B cell (primary cell): ENCODE data around the gene YIPF4. TPM values are rescaled to one million over a fixed set of nuclear protein-coding genes. Genes with fewer than 3 reads are reported as not detected.

Experiments
- ATAC-seq: fragments of 200-7000 bp; cut with Tn5 transposase; one replicate; pipeline ENCODE4 v1.10.0; 2021; ENCODE audit warnings: low read depth, mild to moderate bottlenecking, moderate number of reproducible peaks, moderate library complexity
- CTCF ChIA-PET: fragments of 350-600 bp; sonication (Branson Sonifier 250); formaldehyde crosslinking; loops from one replicate; lab custom pipeline; 2021; ENCODE audit warnings: antibody characterized with exemption, inconsistent platforms; lab: Charles Lee
- POLR2A ChIA-PET: fragments of 350-600 bp; sonication (Branson Sonifier 250); formaldehyde crosslinking; loops from one replicate; lab custom pipeline; 2021; ENCODE audit warnings: antibody characterized with exemption; lab: Charles Lee
- DNase-seq: peaks from one replicate; pipeline ENCODE4 v3.0.0; 2013
- H2AFZ ChIP-seq: 2 replicates; pipeline ENCODE4 v1.6.1; 2012; ENCODE audit warnings: mild to moderate bottlenecking, low read depth, low read length; ENCODE audit not compliant: insufficient read depth, poor library complexity, severe bottlenecking
- H3K27ac ChIP-seq, 2 donors: 1 replicate in 1 of 2; 2 replicates in 1 of 2; pipeline ENCODE4 v1.5.1; 2012 to 2013; ENCODE audit warnings: low read length in 2 of 2, mild to moderate bottlenecking in 2 of 2, moderate library complexity in 1 of 2
- H3K27me3 ChIP-seq, 4 experiments: fragments of 200-600 bp in 1 of 4; sonication (generic) in 1 of 4; replicated peaks in 1 of 4; 1 replicate in 2 of 4; 2 replicates in 2 of 4; pipeline versions ENCODE4 v1.6.1 to v1.7.0; 2013 to 2016; ENCODE audit warnings: low read length in 3 of 4, mild to moderate bottlenecking in 2 of 4, mixed read lengths in 1 of 4, moderate library complexity in 1 of 4; ENCODE audit not compliant: insufficient read depth in 4 of 4, control insufficient read depth in 3 of 4; ENCODE audit errors: control extremely low read depth in 1 of 4
- H3K36me3 ChIP-seq, 2 experiments: replicated peaks in 1 of 2; 1 replicate in 1 of 2; 2 replicates in 1 of 2; pipeline versions ENCODE4 v1.6.1 to v1.7.1; 2013; ENCODE audit warnings: low read length in 1 of 2; ENCODE audit not compliant: insufficient read depth in 2 of 2, control insufficient read depth in 1 of 2; ENCODE audit errors: control extremely low read depth in 1 of 2, extremely low read depth in 1 of 2
- H3K4me1 ChIP-seq, 2 donors: fragments of 200-600 bp in 1 of 2; sonication (generic) in 1 of 2; 1 replicate in 1 of 2; 2 replicates in 1 of 2; pipeline versions ENCODE4 v1.5.1 to v1.6.1; 2013 to 2017; ENCODE audit warnings: low read length in 2 of 2; ENCODE audit not compliant: control insufficient read depth in 2 of 2, insufficient read depth in 2 of 2
- H3K4me2 ChIP-seq: replicated peaks from 2 replicates; pipeline ENCODE3; 2012; ENCODE audit warnings: mild to moderate bottlenecking, low read depth, low read length; ENCODE audit not compliant: poor library complexity, severe bottlenecking
- H3K4me3 ChIP-seq, 5 experiments: fragments of 200-600 bp in 1 of 5; sonication (generic) in 1 of 5; 1 replicate in 3 of 5; 2 replicates in 2 of 5; pipeline versions ENCODE4 v1.5.1 to v1.7.0; 2011 to 2016; ENCODE audit warnings: low read length in 4 of 5, mild to moderate bottlenecking in 4 of 5, low read depth in 2 of 5, control low read depth in 1 of 5, moderate library complexity in 1 of 5; ENCODE audit not compliant: insufficient read depth in 1 of 5; ENCODE audit errors: control extremely low read depth in 1 of 5, extremely low read depth in 1 of 5
- H3K79me2 ChIP-seq: fragments of 200-600 bp; sonication (generic); one replicate; pipeline ENCODE4 v1.6.0; 2016; ENCODE audit warnings: low read length; ENCODE audit not compliant: control insufficient read depth, insufficient read depth
- H3K9ac ChIP-seq: fragments of 200-600 bp; sonication (generic); 2 replicates; pipeline ENCODE4 v1.6.1; 2017; ENCODE audit warnings: mild to moderate bottlenecking, low read length, moderate library complexity
- H3K9me3 ChIP-seq, 3 donors: one replicate each; pipeline versions ENCODE4 v1.6.1 to v1.7.1; 2013; ENCODE audit warnings: low read length in 2 of 3; ENCODE audit not compliant: control insufficient read depth in 2 of 3, insufficient read depth in 1 of 3; ENCODE audit errors: control extremely low read depth in 1 of 3
- H4K20me1 ChIP-seq: 2 replicates; pipeline ENCODE4 v1.6.0; 2012; ENCODE audit warnings: mild to moderate bottlenecking, low read length; ENCODE audit not compliant: insufficient read depth, control insufficient read depth, poor library complexity, severe bottlenecking
- H3K27ac Mint-ChIP-seq: one replicate; pipeline ENCODE4 v1.8.0; 2021; ENCODE audit warnings: mixed read lengths
- H3K27me3 Mint-ChIP-seq: one replicate; pipeline ENCODE4 v1.8.0; 2021; ENCODE audit warnings: mixed read lengths
- H3K4me1 Mint-ChIP-seq: one replicate; pipeline ENCODE4 v1.8.0; 2021; ENCODE audit warnings: mixed read lengths
- H3K4me3 Mint-ChIP-seq: one replicate; pipeline ENCODE4 v1.8.0; 2021; ENCODE audit warnings: mixed read lengths
- H3K9me3 Mint-ChIP-seq: one replicate; pipeline ENCODE4 v1.8.0; 2022; ENCODE audit warnings: mixed read lengths; ENCODE audit not compliant: insufficient read depth
- EZH2 ChIP-seq: IDR thresholded peaks from 2 replicates; pipeline ENCODE4 v1.6.1; 2012; ENCODE audit warnings: borderline replicate concordance, low read depth, mild to moderate bottlenecking, moderate library complexity, low read length; ENCODE audit not compliant: insufficient read depth, poor library complexity, severe bottlenecking
- WGBS: methylation state at CpG from one replicate; pipeline ENCODE4 v1.1.5; 2013; ENCODE audit warnings: missing lambda C conversion rate; ENCODE audit not compliant: insufficient coverage; 5-methylcytosine and 5-hydroxymethylcytosine counted together
- intact Hi-C: fragments of 100-400 bp; cut with micrococcal nuclease; formaldehyde crosslinking; loops from one replicate; pipeline ENCODE4 v1.10.0; 2022
- polyA plus RNA-seq: library from polyadenylated mRNA; depleted of rRNA; stranded (reverse); fragments of >200 nt; gene quantifications from 2 replicates; pipeline ENCODE4 v1.2.3, GENCODE V29; 2012
- total RNA-seq, 2 donors: library from RNA; stranded (reverse); fragments of 120-200 nt in 1 of 2; gene quantifications; 1 replicate in 1 of 2; 2 replicates in 1 of 2; pipeline versions ENCODE4 v1.2.3 to v1.2.4, GENCODE V29; 2013 to 2022
- TF ChIP-seq, protein P1 (sequence below): fragments of 200-600 bp; IDR thresholded peaks from one replicate; pipeline ENCODE4 v1.8.0; 2022; ENCODE audit warnings: antibody characterized with exemption, mild to moderate bottlenecking

The YIPF4 gene
- total and polyA plus RNA-seq, 2 donors (not counting 1 experiment from before 2014, with no cell fraction given) = 3.4 to 42.4 TPM

- H3K79me2 ChIP-seq = no peaks in the 10 kb centered on the region
- no peak for DNase-seq
- Mint-ChIP-seq H3K9me3 (no peaks in the 10 kb centered on the region), H3K4me1 (no peaks in the 10 kb centered on the region), H3K4me3 (no peak overlapping the region), H3K27ac (no peak overlapping the region), H3K27me3 (peaks cover 15% of the 10 kb centered on the region)
- intact Hi-C loops = loop anchor here (10.0 kb wide), 1 partner anchor 1324 kb away; the partner anchor contains the start of gene FAM98A
- H3K9ac ChIP-seq = no peak overlapping the region
- H3K36me3 ChIP-seq = no peaks in the 10 kb centered on the region
- H3K4me2 ChIP-seq = no peak overlapping the region
- no peaks in the 10 kb centered on the region for H3K27me3 ChIP-seq
- WGBS = no CpG with 5 or more reads among the region's 2 CpGs
- ChIA-PET CTCF (no interaction called here), POLR2A (no interaction called here)
- no peaks in the 10 kb centered on the region for H4K20me1 ChIP-seq
- H3K4me3 ChIP-seq = no peak overlapping the region
- no peaks in the 10 kb centered on the region for H3K4me1 ChIP-seq
- no peak overlapping the region for H2AFZ ChIP-seq
- no peak overlapping the region for H3K27ac ChIP-seq
- TF ChIP-seq, protein P1, sequence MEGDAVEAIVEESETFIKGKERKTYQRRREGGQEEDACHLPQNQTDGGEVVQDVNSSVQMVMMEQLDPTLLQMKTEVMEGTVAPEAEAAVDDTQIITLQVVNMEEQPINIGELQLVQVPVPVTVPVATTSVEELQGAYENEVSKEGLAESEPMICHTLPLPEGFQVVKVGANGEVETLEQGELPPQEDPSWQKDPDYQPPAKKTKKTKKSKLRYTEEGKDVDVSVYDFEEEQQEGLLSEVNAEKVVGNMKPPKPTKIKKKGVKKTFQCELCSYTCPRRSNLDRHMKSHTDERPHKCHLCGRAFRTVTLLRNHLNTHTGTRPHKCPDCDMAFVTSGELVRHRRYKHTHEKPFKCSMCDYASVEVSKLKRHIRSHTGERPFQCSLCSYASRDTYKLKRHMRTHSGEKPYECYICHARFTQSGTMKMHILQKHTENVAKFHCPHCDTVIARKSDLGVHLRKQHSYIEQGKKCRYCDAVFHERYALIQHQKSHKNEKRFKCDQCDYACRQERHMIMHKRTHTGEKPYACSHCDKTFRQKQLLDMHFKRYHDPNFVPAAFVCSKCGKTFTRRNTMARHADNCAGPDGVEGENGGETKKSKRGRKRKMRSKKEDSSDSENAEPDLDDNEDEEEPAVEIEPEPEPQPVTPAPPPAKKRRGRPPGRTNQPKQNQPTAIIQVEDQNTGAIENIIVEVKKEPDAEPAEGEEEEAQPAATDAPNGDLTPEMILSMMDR = no peak
- no peak for TF ChIP-seq EZH2
- no peaks in the 10 kb centered on the region for H3K9me3 ChIP-seq
- no peak for ATAC-seq
These were observed 6.6 kb upstream of the YIPF4 start for GRCh38 chr2:32271063-32271462.

GRCh38 chr2:32272279-32272678 is 5.4 kb upstream of the YIPF4 start:
- Histone ChIP-seq H3K4me1 (peaks cover 4% of the 10 kb centered on the region in 2 donors), H3K27me3 (no peaks in the 10 kb centered on the region), H4K20me1 (no peaks in the 10 kb centered on the region), H3K27ac (no peak overlapping the region), H3K36me3 (no peaks in the 10 kb centered on the region), H3K4me2 (no peak overlapping the region), H3K9ac (no peak overlapping the region), H3K4me3 (no peak overlapping the region), H2AFZ (no peak overlapping the region), H3K9me3 (no peaks in the 10 kb centered on the region), H3K79me2 (peaks cover 6% of the 10 kb centered on the region)
- Mint-ChIP-seq H3K4me3 (no peak overlapping the region), H3K9me3 (no peaks in the 10 kb centered on the region), H3K4me1 (peaks cover 3% of the 10 kb centered on the region), H3K27me3 (peaks cover 15% of the 10 kb centered on the region), H3K27ac (no peak overlapping the region)
- intact Hi-C loops = loop anchor here (10.0 kb wide), 1 partner anchor 1323 kb away; the partner anchor contains the start of gene FAM98A
- CTCF ChIA-PET = no interaction called here
- WGBS = 90% methylated on average over 2 of the region's 3 CpGs
- ATAC-seq = no peak
- TF ChIP-seq, protein P1 = no peak
- no peak for TF ChIP-seq EZH2
- POLR2A ChIA-PET = no interaction called here
- no peak for DNase-seq
